Measurements from ENCODE around the gene DNTT.
A peak's percentile ranks its signal among the peaks of the same experiment; 100 is the strongest.

The DNTT gene

GRCh38 chr10:96311180-96311715, 7.0 kb downstream of the DNTT start:
- DNase-seq, result no peak

- no peak for DNase-seq
These were observed 9.1 kb downstream of the DNTT start for GRCh38 chr10:96313344-96313743.

- DNase-seq, result no peak
These were observed 13.0 kb downstream of the DNTT start for GRCh38 chr10:96317067-96317833.

- no peak for DNase-seq
These were observed 15.7 kb downstream of the DNTT start for GRCh38 chr10:96319754-96320474.

DNA sequence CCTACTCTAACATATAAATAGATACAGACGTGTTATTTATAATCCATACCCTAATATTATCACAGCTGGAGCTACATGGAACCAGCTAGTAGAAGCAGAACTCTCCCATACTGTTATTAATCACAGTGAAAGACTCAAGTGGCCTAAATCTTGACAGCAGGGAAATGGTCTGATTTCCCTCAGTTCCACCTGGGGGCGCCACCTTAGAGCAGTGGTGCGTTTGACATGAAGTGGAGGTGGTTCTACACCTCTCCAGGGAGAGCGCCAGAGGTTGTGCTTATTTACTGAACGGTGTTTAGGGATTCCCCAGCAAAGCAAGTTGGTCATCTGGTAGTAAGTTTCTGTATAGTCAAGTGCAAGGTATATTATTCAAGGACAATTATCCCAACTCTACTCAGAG, 17.6 kb downstream of the DNTT start:
- no peak for DNase-seq

DNA sequence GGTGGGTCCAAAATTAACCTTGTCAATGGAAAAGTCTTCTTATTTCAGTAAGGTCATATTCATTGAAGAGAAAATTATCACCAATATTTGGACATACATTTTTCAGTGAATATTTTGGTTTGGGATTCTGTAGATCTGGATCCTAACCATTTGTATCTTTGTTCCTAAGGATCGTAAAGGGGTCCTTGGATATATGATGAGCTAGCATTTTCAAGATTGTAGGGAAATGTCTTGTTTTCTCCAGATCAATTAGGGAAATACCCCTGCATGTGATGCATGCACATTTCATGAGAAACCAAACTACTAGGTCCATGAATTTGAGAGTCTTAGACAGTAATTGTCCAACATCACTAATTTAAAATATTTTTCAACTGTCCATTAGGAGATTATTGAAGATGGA, 18.0 kb downstream of the DNTT start:
- no peak for DNase-seq

DNA sequence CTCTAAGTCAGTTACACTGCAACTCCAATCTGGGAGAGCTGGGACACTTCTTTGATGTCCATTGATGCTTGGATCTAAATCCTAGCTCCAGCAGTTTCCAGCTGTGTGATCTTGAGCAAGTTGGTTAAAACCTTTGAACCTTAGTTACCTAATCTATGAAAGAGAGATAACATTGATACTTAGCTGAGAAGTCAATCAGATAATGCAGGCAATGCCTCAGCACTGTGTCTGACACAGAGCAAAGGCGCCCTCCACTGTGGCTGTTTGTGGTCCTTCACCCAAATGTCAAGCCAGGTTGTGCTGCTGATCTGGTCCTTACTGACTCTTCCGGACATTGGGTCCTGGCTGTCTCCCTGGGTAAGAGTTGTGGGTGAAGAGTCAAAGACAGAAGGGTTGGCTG, 20.2 kb downstream of the DNTT start:
- no peak for DNase-seq

DNA sequence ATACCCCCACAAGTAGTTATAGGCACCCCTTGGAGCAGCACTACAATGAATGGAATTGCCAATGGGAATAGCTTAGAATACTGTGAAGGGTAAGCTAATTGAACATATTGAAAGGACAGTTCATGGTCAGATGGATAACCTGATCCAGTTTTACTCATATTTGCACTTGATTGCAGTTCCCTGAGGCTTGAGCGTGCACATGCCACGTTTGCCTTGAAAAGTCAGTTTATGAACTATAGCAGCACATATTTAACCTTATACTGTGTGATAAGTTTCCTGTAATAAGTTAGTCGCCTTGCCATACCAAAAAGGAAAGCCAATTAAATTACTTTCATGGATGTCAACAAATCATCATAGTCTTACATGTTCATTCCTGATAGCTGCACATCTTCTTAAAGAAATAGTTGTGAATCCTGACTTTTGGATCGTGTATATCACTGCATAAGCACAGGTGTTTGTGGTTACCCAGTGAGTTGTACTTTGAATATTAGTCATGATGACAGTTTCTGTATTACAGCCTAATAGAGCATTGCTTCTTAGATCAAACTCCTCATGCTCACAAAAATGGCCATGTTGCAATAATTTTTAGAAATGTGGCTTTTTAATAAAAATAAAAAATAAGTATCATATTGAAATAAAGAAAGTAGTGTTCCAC, 21.6 kb downstream of the DNTT start:
- DNase-seq, result no peak

- no peak for DNase-seq
These were observed 23.2 kb downstream of the DNTT start for GRCh38 chr10:96327462-96327861.

GRCh38 chr10:96333101-96333500, 28.9 kb downstream of the DNTT start:
- peak; percentile 3 for DNase-seq

GRCh38 chr10:96334616-96335526, 30.6 kb downstream of the DNTT start:
- peak; percentile 11 for DNase-seq

DNA sequence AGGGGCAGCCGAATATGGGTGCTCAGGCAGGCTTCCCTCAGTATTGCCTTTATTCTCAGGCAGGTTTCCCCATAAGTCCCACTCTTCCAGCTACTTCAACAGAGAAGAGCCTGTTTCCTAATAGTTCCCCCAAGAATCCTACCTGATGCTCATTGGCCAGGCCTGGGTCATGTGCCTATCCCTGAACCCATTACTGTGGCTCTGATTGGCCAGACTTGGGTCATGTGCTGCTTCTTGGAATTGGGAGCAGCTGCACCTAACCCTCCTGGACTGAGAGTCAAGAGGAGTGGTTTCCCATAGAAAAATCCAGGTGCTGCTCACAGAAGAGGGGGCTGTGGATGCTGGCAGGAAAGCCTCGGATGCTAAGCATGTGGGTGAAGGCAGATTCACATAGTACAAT, 32.9 kb downstream of the DNTT start:
- DNase-seq, result no peak

DNA sequence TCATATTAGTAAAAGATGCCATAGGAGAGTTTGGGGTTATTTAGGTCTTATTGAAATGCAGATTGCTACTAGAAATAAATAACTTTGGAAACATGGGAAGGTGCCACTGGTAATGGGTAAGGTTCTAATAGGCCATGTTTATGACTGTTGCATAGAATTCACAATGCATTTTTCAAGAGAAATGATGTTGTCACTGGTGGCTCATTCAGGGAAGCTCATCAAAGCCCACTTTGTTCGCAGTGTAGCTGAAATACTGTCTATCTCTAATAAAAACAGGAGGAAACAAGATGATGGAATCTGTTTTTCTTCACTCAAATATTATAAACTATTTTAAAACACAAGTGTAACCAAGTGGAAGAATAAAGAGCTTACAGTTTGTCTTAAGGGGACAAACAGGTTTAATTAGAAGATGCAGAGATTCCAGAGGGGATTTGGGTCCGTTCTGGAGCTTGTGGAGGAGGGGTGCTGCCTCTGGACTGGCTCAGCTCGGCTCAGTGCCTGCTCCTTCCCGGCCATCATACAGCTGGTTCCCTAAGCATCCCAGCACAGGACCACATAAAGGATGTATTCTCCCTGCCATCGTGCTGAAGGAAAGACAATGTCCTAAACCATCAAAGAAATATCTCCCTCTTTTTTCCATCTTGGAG, 34.2 kb downstream of the DNTT start:
- no peak for DNase-seq

DNA sequence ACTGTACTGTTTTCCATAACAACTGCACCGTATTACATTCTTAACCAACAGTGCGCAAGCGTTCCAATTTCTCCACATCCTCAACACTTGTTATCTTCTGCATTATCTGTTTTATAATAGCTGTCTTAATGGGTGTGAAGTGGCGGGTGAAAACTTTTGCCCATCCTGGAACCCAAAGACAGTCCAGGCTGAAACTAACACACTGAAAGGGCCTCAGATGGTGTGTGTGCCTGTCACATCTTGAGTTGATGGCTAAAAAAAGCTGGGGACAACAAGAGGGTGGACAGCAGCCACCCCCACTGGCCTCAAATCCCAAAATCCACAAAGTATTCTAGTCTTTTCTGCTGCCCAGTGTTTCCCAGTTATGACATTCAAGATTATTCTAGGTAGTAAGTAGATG, 35.1 kb downstream of the DNTT start:
- no peak for DNase-seq

DNA sequence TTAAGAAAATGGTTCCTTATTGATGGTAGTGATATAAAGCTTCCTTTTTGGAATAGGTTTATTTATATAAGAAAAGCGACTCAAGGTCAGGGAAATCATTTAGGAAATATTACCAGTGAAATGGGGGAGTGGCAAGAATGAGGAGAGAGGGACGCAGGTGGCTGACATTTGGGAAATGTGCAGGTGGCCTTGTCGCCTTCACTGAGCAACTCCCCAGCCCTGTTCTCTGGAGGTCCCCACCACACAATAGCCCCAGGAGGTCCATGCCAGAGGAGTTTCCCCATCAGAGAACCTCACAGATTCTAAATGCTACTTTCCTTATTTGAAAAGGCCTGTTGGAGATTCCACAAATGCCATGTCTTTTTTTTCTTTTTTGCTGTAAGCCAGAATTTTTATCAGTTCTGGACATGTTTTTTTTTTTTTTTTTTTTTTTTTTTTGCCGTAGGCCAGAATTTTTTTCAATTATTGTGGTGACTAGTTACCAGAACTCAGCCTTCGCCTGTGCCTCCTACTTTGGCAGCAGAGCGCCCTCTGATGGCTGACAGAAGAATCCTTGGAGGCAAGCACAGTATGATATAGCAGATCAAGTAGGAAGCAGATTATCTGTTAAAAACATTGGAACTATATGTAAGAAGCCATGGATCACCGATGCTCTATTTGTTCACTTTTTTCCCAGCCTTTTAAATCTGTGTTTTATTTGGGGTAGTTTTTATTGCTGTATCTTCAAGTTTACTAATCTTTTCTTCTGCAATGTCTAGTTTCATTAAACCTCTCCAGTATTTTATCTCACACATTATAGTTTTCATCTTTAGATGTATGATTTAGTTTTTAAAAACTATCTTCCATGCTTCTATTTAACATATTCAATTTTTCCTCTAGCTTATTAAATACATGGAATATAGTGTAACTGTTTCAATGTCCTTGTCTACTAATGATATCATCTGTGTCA, 36.0 kb downstream of the DNTT start:
- peak; percentile 49 for DNase-seq

DNA sequence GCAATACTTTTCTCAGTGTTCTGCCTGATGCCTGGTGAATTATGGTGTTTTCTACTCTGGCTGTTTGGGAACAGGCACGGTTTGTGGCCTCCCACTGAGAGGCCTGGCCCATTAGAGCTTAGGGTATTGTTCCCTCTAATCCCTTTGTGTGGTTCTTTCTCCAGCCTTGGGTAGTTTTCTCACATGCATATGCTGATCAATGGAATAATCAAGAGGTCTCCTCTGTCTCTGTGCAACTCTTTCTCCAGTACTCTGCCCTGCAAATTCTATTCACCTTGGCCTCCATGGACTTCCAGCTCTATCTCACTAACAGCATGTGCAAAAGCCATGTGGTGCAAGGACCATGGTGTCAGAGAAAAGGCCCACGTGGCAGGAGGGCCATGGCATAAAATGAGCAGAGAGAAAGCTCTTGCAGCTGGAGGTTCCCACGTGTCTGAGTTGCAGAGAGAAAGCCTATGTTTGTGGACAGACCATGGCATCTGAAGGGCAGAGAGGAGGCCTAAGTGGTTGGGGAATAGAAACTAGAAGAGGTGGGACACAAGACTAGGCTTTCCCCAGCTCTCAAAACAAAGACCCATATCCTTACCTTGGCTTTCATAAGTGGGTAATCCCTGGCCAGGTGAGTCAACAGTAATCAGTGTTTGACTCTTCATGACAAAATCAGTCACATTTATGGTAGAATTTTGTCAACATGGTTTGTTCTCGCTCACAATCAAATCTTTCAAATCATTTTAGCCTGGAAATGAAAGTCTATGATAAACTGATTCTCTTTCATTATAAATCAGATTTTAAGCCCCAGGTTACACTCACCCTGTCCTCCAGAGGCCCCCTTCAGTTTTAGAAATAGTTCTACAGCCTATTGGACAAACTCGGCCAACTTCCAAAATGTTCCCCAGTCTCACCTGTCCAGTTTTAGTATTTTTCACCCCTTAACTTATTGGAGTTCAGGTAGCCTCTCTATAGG, 37.3 kb downstream of the DNTT start:
- DNase-seq, result no peak

GRCh38 chr10:96342402-96342801, 38.2 kb downstream of the DNTT start:
- DNase-seq, result no peak

- no peak for DNase-seq
These were observed 39.9 kb downstream of the DNTT start for GRCh38 chr10:96344178-96344577.

- DNase-seq, result no peak
These were observed 41.0 kb downstream of the DNTT start for GRCh38 chr10:96345222-96345621.

DNA sequence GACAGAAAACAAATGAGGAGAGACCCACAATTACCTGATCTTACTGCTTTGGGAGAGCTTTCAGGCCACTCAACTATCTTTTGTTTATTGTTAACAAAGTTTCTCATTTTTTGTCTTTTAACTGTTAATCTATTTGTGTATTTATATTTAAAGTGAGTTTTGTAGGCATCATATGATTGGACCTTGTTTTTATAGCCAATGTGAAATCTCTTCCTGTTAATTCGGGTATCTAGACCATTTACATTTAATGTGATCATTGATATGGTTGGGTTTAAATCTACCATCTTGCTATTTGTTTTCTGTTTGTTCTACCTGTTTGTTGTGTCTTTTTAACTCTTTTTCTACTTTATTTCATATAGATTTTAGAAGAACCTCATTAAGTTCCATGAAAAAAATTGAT, 42.1 kb downstream of the DNTT start:
- no peak for DNase-seq
